CD4-positive, CD25-positive, alpha-beta regulatory T cell (primary cell): ENCODE results near the gene JMJD6. TPM values are rescaled to one million over a fixed set of nuclear protein-coding genes. Genes with fewer than 3 reads are reported as not detected.
"Not testable (repeated sequence)": the region's sequence is repeated elsewhere in the genome, so short reads cannot be mapped to it uniquely, and the experiment has no call there.

Experiments
- ATAC-seq, 2 donors: fragments of 150-1000 bp; cut with Tn5 transposase; one replicate each; pipeline ENCODE4 v1.10.0; 2021; ENCODE audit warnings: low read depth in 2 of 2, moderate number of reproducible peaks in 2 of 2, moderate library complexity in 1 of 2
- DNase-seq, 3 donors: peaks; one replicate each; pipeline versions ENCODE4 v3.0.0 to v3.0.0-alpha.2; 2012 to 2022; ENCODE audit warnings: mixed read lengths in 1 of 3
- H3K27ac ChIP-seq: one replicate; pipeline ENCODE4 v1.7.0; 2013; ENCODE audit warnings: mild to moderate bottlenecking, low read length; ENCODE audit not compliant: insufficient read depth, poor library complexity, severe bottlenecking
- H3K27me3 ChIP-seq: one replicate; pipeline ENCODE4 v1.7.0; 2013; ENCODE audit warnings: low read length; ENCODE audit not compliant: control insufficient read depth, insufficient read depth
- H3K36me3 ChIP-seq: one replicate; pipeline ENCODE4 v1.7.0; 2013; ENCODE audit warnings: mild to moderate bottlenecking, low read length, moderate library complexity; ENCODE audit not compliant: control insufficient read depth, insufficient read depth
- H3K4me1 ChIP-seq: 2 replicates; pipeline ENCODE4 v1.7.0; 2013; ENCODE audit warnings: mild to moderate bottlenecking, low read length; ENCODE audit not compliant: insufficient read depth, control insufficient read depth, poor library complexity, severe bottlenecking
- H3K4me3 ChIP-seq: one replicate; pipeline ENCODE4 v1.7.0; 2013; ENCODE audit warnings: low read depth, mild to moderate bottlenecking, low read length, moderate library complexity
- H3K9me3 ChIP-seq, 2 experiments: 1 replicate in 1 of 2; 2 replicates in 1 of 2; pipeline ENCODE4 v1.7.0; 2013; ENCODE audit warnings: low read length in 2 of 2, mild to moderate bottlenecking in 1 of 2, moderate library complexity in 1 of 2; ENCODE audit not compliant: control insufficient read depth in 2 of 2
- H3K27ac Mint-ChIP-seq, 3 donors: one replicate each; pipeline ENCODE4 v1.8.0; 2020 to 2022; ENCODE audit warnings: mild to moderate bottlenecking in 3 of 3, mixed read lengths in 3 of 3, moderate library complexity in 2 of 3
- H3K27me3 Mint-ChIP-seq: one replicate; pipeline ENCODE4 v1.8.0; 2022; ENCODE audit warnings: mild to moderate bottlenecking, mixed read lengths
- H3K36me3 Mint-ChIP-seq: one replicate; pipeline ENCODE4 v1.8.0; 2020; ENCODE audit warnings: mixed read lengths
- H3K4me1 Mint-ChIP-seq, 4 donors: one replicate each; pipeline ENCODE4 v1.8.0; 2020 to 2022; ENCODE audit warnings: mixed read lengths in 4 of 4, mild to moderate bottlenecking in 1 of 4
- H3K4me3 Mint-ChIP-seq, 4 donors: one replicate each; pipeline ENCODE4 v1.8.0; 2020 to 2022; ENCODE audit warnings: mild to moderate bottlenecking in 4 of 4, mixed read lengths in 4 of 4, moderate library complexity in 3 of 4
- H3K9me3 Mint-ChIP-seq, 7 donors: one replicate each; pipeline ENCODE4 v1.8.0; 2020 to 2022; ENCODE audit warnings: mixed read lengths in 7 of 7, mild to moderate bottlenecking in 3 of 7, moderate library complexity in 2 of 7
- polyA plus RNA-seq, 4 donors: library from polyadenylated mRNA; unstranded; fragments of 300-500 nt; fragmentation: Illumina TruSeq; gene quantifications; one replicate each; pipeline ENCODE4 v1.2.3, GENCODE V29; 2021
- total RNA-seq: library from RNA; stranded (reverse); gene quantifications from one replicate; pipeline ENCODE4 v1.2.3, GENCODE V29; 2022

Gene JMJD6
- total and polyA plus RNA-seq, 5 donors from 2014 or later = 21.0 to 124 (median 37.0) TPM

DNA sequence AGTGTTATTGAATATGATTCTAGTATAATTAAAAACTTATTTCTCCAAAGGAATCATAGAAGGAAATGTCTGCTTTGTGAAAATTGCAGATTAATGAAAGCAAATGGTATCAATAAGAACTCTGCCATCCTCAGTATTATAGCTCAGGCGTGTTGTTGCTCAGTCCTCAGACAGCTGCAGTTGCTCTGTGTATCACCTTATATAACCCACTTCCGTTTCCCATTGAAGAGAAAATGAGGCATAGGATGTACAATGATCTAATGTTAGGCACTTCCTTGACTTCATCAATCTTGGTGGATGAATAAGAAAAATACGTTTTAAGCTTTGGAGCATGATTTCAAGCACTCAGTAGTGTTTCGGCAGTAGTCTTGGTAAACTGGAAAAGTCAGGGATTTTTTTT is 25.6 kb upstream of the JMJD6 start:
- ATAC-seq (peak; percentile 76 to 86), DNase-seq (peak in 2 of 3 donors; percentile 52 to 88)
- Mint-ChIP-seq H3K4me1 (peaks cover 13 to 32% (median 23%) of the 10 kb centered on the region in 4 donors), H3K36me3 (peaks cover 10% of the 10 kb centered on the region), H3K27me3 (no peaks in the 10 kb centered on the region), H3K9me3 (no peaks in the 10 kb centered on the region), H3K27ac (peak overlapping the region; percentile 88 to 98 (median 95)), H3K4me3 (peak overlapping the region; percentile 73 to 91 (median 82))
- Histone ChIP-seq H3K36me3 (peaks cover 6% of the 10 kb centered on the region), H3K9me3 (no peaks in the 10 kb centered on the region), H3K27me3 (no peaks in the 10 kb centered on the region), H3K27ac (peak overlapping the region; percentile 85), H3K4me3 (peak overlapping the region; percentile 88), H3K4me1 (peaks cover 31% of the 10 kb centered on the region)

DNA sequence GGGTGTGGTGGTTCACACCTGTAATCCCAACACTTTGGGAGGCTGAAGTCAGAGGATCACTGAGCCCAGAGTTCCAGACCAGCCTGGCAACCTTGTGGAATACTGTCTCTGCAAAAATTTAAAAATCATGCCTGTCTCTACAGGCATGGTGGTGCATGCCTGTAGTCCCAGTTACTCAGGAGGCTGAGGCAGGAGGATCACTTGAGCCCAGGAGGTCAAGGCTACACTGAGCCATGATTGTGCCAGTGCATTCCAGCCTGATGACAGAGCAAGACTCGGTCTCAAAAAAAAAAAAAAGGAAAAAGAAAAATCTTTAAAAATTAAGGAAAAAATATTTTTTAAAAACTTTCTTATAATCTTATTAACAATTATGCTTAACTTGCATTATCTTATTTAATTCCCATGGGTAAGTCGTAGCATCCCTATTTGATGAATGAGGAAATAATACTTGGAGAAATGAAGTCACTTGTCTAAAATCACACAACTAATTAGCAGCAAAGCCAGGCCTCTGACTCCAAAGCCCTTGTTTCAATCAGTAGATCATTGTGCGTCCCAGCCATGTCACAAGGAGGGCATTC is 25.1 kb upstream of the JMJD6 start:
- Histone ChIP-seq H3K27me3 (no peaks in the 10 kb centered on the region), H3K4me1 (peaks cover 31% of the 10 kb centered on the region), H3K36me3 (peaks cover 11% of the 10 kb centered on the region), H3K9me3 (no peaks in the 10 kb centered on the region), H3K27ac (peak overlapping the region; percentile 85), H3K4me3 (peak overlapping the region; percentile 88)
- peaks cover 13 to 32% (median 22%) of the 10 kb centered on the region in 4 donors for H3K4me1 Mint-ChIP-seq
- DNase-seq = no peak
- H3K4me3 Mint-ChIP-seq = peak overlapping the region in 2 of 4 donors; percentile 8 to 83
- peak overlapping the region; percentile 36 to 98 (median 48) for H3K27ac Mint-ChIP-seq
- ATAC-seq = no peak
- no peaks in the 10 kb centered on the region for H3K9me3 Mint-ChIP-seq
- peaks cover 11% of the 10 kb centered on the region for H3K36me3 Mint-ChIP-seq
- no peaks in the 10 kb centered on the region for H3K27me3 Mint-ChIP-seq

DNA sequence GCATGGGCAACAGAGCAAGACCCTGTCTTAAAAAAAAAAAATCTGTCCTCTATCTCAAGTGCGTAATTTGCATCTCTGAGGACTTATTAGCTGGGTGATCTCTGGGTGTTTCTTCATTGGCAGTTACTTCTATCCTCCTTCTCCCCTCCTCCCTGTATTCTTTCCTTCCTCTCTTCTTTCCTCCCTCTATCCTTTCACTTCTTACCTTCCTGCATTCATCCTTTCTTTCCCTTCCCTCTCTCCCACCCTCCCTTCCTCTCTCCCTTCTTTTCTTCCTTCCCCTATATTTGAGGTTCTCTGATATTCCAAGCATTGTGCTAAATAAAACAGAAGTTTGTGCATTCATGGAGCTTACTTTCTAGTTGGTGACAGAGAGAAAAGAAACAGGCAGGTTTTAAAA is 22.3 kb upstream of the JMJD6 start:
- peaks cover 25% of the 10 kb centered on the region for H3K4me1 ChIP-seq
- no peak overlapping the region for H3K27ac ChIP-seq
- H3K36me3 ChIP-seq = peaks cover 35% of the 10 kb centered on the region
- no peaks in the 10 kb centered on the region for H3K27me3 Mint-ChIP-seq
- DNase-seq = no peak
- H3K4me3 Mint-ChIP-seq = no peak overlapping the region
- no peak overlapping the region for H3K4me3 ChIP-seq
- H3K27ac Mint-ChIP-seq = peak overlapping the region in 1 of 3 donors; percentile 8
- H3K36me3 Mint-ChIP-seq = peaks cover 26% of the 10 kb centered on the region
- no peak for ATAC-seq
- H3K4me1 Mint-ChIP-seq = peaks cover 14 to 24% (median 19%) of the 10 kb centered on the region in 4 donors
- no peaks in the 10 kb centered on the region for H3K27me3 ChIP-seq
- H3K9me3 ChIP-seq = no peaks in the 10 kb centered on the region
- H3K9me3 Mint-ChIP-seq = no peaks in the 10 kb centered on the region

DNA sequence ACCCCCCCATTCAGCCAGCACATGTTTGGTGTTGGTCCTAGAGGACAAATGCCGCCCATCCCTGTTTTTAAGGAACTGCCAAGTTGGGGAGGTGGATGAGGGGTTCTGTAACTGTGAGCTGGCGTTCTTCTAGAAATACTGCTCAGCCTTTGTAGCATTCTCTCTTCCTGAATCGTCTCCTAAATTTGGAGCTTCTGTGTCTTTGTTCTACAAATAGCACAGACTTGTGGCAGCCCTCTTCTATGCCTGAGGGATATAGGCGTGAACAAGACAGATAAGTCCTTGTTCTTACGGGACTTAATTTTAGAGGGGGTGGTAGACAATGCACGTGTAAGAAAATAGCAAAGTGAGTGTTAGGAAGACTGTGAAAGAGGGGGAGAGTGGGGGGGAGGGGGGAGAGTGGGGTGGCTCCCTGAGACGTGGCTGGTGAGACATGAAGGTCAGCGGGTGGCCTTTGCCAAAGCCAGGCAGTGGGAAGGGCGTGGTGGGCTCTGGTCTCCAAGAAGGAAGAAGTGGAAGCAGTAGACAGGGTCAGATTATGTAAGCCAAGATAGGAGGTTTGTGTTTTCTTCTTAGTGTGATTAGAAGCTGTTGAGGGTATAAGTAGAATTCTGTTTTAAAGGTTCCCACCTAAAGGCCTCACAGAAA is 21.4 kb upstream of the JMJD6 start:
- Histone ChIP-seq H3K9me3 (no peaks in the 10 kb centered on the region), H3K27ac (no peak overlapping the region), H3K4me1 (peaks cover 17% of the 10 kb centered on the region), H3K4me3 (no peak overlapping the region), H3K36me3 (peaks cover 40% of the 10 kb centered on the region), H3K27me3 (no peaks in the 10 kb centered on the region)
- H3K27ac Mint-ChIP-seq = no peak overlapping the region
- H3K9me3 Mint-ChIP-seq = no peaks in the 10 kb centered on the region
- no peaks in the 10 kb centered on the region for H3K27me3 Mint-ChIP-seq
- H3K4me1 Mint-ChIP-seq = peaks cover 6 to 16% (median 12%) of the 10 kb centered on the region in 4 donors
- H3K4me3 Mint-ChIP-seq = peak overlapping the region in 1 of 4 donors; percentile 49
- DNase-seq (no peak), ATAC-seq (no peak)
- H3K36me3 Mint-ChIP-seq = peaks cover 26% of the 10 kb centered on the region

DNA sequence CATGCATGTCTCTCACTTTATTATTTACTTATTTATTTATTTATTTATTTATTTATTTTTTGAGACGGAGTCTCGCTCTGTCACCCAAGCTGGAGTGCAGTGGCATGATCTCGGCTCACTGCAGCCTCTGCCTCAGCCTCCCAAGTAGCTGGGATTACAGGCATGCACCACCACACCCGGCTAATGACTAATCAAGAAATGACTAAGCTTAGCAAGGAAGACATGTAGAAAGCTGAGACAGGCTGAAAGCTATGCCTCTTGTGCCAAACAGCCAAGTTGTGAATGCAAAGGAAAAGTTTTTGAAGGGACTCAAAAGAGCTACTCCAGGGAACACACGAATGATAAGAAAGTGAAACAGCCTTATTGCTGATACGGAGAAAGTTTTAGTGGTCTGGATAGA is 19.4 kb upstream of the JMJD6 start:
- not testable (repeated sequence) for ATAC-seq, H3K27me3 Mint-ChIP-seq, H3K9me3 Mint-ChIP-seq, H3K4me1 ChIP-seq, H3K9me3 ChIP-seq, H3K4me3 ChIP-seq, H3K27me3 ChIP-seq, H3K27ac ChIP-seq, DNase-seq
- H3K4me3 Mint-ChIP-seq = peak overlapping the region in 2 of 4 donors; percentile 8 to 49
- peak overlapping the region in 1 of 3 donors; percentile 62 for H3K27ac Mint-ChIP-seq
- peaks cover 34% of the 10 kb centered on the region for H3K36me3 Mint-ChIP-seq
- peaks cover 5 to 16% (median 7%) of the 10 kb centered on the region in 4 donors for H3K4me1 Mint-ChIP-seq
- peaks cover 46% of the 10 kb centered on the region for H3K36me3 ChIP-seq

DNA sequence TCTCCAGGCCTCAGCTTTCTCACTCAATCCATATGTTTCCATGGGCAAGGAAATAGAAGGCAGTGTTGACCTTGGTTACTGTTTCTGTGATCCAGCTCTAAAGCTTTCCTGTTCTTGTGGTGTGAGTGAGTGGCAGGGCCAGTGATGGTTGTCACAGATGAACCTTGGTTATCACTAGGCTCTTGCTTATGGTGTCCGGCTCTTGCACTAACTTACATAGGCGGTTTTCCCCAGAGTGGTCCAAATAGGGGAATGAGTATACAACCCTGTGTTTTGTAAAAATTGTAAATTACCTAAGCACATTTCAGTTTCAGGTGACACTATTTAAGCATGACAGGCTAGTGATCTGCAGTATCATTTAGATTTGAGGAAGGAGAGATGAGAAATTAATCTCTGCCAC is 18.3 kb upstream of the JMJD6 start:
- peaks cover 6 to 16% (median 13%) of the 10 kb centered on the region in 4 donors for H3K4me1 Mint-ChIP-seq
- Histone ChIP-seq H3K27me3 (no peaks in the 10 kb centered on the region), H3K4me1 (peaks cover under 1% of the 10 kb centered on the region), H3K36me3 (peaks cover 46% of the 10 kb centered on the region), H3K4me3 (no peak overlapping the region), H3K9me3 (no peaks in the 10 kb centered on the region), H3K27ac (no peak overlapping the region)
- peaks cover 34% of the 10 kb centered on the region for H3K36me3 Mint-ChIP-seq
- H3K4me3 Mint-ChIP-seq = no peak overlapping the region
- no peaks in the 10 kb centered on the region for H3K9me3 Mint-ChIP-seq
- H3K27me3 Mint-ChIP-seq = no peaks in the 10 kb centered on the region
- H3K27ac Mint-ChIP-seq = no peak overlapping the region
- ATAC-seq (no peak), DNase-seq (no peak)

DNA sequence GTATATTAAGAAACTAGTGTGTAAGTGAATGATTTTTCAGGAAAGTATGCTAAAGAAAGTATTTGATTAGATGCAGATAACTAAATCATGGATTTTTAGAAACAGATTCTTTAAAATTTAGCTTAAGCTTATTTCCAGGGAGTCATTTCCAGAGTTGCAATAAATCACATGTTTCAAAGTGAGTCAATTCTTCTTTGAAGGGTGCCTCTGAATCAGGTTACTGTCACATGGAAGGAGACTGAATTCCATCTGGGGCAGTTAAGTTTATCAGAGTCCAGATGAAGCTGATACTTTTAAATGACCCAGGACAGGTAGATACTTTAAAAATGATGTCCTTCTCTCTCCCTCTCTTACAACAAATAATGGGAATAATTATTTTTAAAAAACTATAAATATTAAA is 16.6 kb upstream of the JMJD6 start:
- H3K4me3 ChIP-seq = no peak overlapping the region
- DNase-seq (no peak), ATAC-seq (no peak)
- no peak overlapping the region for H3K27ac ChIP-seq
- no peak overlapping the region for H3K4me3 Mint-ChIP-seq
- no peak overlapping the region for H3K27ac Mint-ChIP-seq
- no peaks in the 10 kb centered on the region for H3K27me3 ChIP-seq
- H3K4me1 ChIP-seq = peaks cover 18% of the 10 kb centered on the region
- no peaks in the 10 kb centered on the region for H3K9me3 ChIP-seq
- peaks cover 14 to 29% (median 26%) of the 10 kb centered on the region in 4 donors for H3K4me1 Mint-ChIP-seq
- H3K36me3 Mint-ChIP-seq = peaks cover 29% of the 10 kb centered on the region
- H3K36me3 ChIP-seq = peaks cover 40% of the 10 kb centered on the region
- no peaks in the 10 kb centered on the region for H3K9me3 Mint-ChIP-seq
- H3K27me3 Mint-ChIP-seq = peaks cover 5% of the 10 kb centered on the region
